ENCODE data around the gene BATF2. TPM values are rescaled to one million over a fixed set of nuclear protein-coding genes. Genes with fewer than 3 reads are reported as not detected.
A peak's percentile ranks its signal among the peaks of the same experiment; 100 is the strongest.
"Not testable (repeated sequence)": the region's sequence is repeated elsewhere in the genome, so short reads cannot be mapped to it uniquely, and the experiment has no call there.

The BATF2 gene
- total RNA-seq, 1 donor from 2014 or later: 4.6 TPM

DNA sequence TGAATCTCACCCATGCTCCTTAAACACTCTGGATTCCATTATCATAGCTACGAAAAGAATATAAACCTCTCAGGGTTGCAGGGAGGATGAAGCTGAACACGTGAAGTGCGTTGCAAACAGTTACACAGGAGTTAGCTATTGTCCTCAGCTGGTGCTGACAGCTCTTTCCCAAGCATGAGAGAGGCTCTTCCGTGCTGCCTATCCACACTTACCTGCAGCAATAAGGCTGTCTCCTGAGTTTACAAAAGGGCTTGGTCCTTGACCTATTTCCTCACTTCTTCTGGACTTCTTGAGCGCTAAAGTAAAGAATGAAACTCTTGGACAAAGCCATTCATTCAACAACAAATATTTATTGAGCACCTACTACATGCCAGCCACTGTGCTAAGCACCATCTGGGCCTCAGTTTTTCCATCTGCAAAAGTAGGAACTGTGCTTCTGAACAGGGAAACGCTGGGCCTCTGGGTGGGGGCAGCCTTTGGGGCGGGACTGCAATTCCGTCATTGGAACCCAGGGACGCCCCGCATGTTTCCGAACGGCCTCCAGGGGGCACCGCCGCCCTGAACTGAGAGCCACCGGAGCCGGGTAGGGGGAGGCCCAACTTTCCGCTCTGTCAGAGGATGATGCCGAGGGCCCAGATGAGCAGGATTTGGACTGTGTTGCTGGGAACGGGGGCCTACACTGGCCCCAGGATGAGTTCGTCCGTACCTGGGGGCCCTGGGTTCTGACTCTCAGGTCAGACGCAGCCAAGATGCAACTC lies 16.5 kb upstream of the BATF2 start:
- peak; percentile 94 for DNase-seq (ENCODE audit: low spot score)

DNA sequence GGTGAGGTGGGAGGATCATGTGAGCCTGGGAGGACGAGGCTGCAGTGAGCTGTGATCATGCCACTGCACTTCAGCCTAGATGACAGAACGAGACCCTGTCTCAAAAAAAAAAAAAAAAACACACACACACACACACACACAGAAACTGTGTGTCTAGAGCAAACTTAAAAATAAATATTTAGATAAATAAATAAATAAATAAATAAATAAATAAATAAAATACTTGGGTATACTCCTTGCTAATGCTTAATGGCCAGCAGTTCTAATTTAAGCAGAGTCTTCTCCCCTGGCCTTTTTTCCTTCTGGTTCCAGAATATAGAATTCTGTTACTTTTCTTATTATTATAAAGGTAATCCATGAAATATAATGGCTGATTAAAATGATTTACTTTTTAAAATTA lies 12.1 kb upstream of the BATF2 start:
- no peak for DNase-seq (ENCODE audit: low spot score)

DNA sequence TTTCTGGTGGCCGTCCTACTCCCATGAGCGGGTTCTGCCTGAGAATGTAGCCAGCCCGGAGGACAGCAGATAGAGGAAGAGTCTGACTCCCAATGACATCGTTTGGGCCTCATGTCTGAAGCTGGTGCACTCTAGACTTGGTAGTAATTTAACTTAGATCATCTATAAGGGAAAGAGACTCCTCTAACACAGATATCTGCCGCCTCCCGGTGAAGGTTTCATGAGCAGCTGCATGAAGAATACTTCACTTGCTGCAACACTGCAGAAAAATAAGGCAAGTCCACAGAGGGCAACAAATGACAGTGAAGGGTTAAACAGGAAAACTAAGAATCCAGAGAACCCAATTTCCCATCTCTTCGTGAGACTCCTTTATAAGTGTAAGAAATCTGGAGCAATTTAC lies 11.2 kb upstream of the BATF2 start:
- DNase-seq (ENCODE audit: low spot score): no peak

DNA sequence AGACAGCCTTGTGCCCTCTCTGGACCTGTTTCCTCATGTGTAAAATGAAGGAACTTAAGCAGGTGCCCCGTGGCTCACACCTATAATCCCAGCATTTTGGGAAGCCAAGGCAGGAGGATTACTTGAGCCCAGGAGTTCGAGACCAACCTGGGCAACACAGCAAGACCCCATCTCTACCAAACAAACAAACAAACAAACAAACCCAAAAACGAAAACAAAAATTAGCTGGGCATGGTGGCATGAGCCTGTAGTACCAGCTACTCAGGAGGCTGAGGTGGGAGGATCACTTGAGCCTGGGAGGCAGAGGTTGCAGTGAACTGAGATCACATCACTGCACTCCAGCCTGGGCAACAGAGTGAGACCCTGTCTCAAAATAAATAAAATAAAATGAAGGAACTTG lies 7.2 kb upstream of the BATF2 start:
- not testable (repeated sequence) for DNase-seq (ENCODE audit: low spot score)

DNA sequence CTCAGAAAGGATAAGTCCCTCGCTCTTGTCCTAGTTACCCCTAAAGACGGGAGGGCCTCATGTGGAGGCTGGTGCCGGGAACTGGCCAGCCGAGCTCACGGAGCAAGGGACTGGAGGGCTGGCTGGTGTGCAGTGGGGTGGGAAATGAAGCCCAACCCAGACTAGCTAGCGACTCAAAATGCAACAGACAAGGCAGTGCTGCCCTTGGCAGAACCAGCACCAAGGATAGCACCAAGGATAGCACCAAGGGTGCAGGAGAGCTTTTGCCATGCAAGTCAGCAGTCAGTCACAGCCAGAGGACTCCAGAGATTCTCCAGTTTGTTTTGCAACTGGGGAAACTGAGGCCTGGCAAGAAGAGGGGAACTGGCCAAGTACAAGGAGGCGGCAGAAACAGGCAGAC lies 6.5 kb upstream of the BATF2 start:
- no peak for DNase-seq (ENCODE audit: low spot score)

DNA sequence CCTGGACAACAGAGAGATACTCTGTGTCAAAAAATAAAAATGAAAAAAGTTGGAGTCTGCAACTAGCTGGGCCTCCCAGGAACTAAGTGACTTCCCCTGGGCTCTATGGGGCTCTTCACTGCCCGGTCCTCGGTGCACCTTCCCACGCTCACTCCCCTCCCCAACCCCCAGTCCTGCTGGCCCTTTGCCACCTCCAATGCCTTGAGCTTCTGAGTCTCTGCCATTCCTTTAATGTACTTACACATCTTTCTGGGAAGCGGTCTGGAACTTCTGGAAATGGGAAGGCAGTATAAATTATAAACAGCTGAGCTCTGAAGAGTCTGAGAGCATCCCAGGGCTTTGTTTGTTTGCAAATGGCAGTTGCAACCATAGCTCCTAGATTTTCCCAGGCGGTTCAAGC lies 5.9 kb upstream of the BATF2 start:
- no peak for DNase-seq (ENCODE audit: low spot score)

DNA sequence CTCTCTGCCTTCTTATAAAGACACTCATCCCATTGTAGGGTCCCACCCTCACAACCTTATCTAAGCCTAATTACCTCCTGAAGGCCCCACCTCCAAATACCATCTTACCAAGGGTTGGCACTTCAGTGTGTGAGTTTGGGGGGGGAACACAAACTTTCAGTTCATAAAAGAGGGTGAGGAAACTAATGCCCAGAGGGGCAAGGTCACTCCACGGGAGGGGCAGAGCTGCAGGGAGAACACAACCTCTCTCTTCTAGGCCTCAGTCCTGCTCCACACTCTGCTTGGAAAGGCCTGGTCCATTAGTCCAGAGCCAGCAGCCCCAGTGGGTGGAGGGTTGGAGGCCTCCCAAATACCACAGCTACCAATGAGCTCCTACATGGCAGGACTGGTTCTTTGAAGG lies 2.7 kb upstream of the BATF2 start:
- no peak for DNase-seq (ENCODE audit: low spot score)

DNA sequence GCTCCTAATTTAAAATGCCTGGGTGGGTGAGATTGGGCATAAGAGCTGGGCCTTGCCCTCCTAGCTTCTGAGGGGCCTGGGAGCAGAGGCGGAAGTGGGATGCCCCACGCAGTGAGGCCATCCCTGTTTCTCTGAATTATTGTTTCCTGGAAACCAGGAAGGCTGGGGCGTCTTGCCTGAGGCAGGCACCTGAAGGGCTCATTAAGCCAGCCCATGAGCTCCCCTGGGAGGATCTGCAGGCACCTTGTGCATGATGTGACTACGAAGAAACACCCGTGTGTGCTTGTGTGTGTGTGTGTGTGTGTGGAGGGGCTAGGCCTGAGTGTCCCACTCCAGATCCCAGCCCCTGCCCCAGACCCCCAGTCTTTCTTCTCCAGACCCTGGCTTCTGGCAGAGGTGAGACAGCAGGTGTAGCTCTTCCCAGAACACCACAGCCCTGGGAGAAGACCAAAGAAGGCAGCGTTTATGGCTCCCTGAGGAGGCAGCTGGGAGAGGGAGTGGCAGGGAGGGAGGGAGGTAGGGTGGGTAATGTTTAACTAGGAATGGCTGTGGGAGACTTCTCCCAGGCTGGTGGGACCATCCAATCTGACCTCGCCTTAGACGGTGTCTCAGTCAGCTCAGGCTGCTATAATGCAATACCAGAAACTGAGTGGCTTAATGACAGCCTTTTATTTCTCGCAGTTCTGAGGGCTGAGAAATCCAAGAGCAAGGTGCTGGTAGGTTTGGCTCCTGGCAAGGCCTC lies 2.1 kb upstream of the BATF2 start:
- DNase-seq (ENCODE audit: low spot score): no peak

DNA sequence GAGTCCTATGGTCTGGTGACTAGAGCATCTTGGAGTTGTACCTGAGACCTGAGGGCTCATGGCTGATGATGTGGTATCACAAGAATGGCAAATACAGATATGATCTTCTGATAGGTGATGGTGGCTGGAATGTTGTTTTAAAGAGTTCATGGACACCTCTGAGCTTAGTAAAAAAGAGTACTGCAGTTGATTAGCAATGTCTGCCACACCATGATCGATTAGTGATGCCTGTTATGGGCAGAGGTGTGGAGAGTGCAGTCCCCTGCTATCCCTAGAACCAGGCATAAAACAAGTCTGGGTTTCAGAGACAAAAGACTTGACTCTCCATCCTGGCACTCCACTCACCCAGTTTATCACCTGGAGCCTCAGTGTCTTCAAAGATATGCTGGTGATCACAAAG lies 1.4 kb upstream of the BATF2 start:
- no peak for DNase-seq (ENCODE audit: low spot score)

DNA sequence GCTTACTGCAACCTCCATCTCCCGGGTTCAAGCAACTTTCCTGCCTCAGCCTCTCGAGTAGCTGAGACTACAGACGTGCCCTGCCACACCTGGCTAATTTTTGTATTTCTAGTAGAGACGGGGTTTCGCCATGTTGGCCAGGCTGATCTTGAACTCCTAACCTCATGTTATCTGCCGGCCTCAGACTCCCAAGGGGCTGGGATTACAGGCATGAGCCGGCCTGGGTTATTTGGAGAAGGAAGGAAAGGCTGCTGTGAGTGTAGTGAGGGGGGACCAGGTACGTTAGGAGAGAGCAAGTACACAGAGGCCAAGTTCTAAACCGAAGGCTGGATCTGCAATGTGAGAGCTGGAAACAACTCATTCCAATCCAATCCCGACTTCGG lies 453 bp downstream of the BATF2 start:
- DNase-seq (ENCODE audit: low spot score): no peak

DNA sequence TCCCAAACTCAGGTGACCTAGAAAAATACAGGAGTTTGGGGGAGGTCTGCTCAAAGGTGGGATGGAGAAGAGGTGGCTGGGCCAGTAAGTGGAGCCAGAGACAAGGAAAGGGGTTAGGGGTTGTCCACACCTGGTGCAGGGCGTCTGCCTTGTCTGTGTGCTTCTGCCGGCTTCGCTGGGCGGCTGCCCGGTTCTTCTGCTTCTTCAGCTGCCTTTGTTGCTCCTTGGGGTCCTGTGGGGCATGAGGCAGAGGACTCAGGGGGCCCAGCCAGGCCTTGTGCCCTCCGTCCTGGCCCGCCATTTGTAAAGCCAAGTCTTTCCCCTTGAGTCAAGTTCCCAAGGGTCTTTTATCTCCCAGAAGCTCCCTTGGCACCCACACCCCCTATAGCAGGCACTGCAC lies 2.5 kb downstream of the BATF2 start:
- DNase-seq (ENCODE audit: low spot score): no peak

DNA sequence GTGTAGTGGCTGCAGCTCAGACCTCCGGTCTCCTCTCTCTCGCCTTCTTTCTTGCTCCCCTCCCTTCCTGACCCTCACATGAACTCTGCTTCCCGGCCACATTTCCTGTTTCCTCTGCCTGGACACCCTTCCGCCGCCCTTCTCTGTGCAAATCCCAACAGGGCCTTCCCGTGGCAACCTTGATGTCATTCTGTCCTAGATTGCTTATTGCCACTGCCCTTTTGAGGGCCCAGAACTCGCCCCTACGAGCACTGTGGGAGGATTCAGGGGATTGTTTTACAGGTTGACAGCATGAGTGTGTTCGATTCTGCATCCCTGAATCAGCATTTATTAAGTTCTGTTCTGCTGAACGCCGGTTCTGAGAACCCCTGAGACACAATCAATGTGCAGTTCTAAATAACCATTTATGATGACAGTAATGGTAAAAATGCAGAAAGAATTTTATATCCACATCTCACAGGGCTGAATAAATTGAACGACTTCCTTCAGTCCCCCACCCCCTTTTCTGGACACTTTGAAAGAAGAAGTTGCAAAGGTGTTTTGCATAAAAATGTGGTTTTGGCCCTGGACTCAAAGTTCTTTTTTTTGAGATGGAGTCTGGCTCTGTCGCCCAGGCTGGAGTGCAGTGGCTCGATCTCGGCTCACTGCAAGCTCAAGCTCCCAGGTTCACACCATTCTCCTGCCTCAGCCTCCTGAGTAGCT lies 6.4 kb downstream of the BATF2 start:
- no peak for DNase-seq (ENCODE audit: low spot score)

DNA sequence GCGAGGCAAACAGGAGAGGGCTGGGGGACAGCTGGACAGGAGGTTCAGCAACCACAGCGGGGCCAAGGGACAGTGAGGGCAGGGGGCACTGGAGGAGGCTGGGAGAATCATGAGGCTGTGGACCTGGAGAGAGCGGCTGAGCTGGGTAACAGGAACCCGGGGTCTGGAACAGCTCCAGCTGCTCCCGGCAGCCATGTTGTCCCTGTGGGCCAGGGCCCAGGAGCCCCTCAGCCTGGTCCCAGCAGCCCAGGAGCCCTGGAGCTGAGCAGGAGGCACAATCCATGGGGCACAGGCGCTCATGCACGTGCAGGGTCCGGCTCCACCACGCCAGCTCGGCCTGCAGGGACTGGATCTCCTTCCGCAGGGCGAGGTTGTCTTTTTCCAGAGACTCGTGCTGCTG lies 7.4 kb downstream of the BATF2 start:
- no peak for DNase-seq (ENCODE audit: low spot score)

DNA sequence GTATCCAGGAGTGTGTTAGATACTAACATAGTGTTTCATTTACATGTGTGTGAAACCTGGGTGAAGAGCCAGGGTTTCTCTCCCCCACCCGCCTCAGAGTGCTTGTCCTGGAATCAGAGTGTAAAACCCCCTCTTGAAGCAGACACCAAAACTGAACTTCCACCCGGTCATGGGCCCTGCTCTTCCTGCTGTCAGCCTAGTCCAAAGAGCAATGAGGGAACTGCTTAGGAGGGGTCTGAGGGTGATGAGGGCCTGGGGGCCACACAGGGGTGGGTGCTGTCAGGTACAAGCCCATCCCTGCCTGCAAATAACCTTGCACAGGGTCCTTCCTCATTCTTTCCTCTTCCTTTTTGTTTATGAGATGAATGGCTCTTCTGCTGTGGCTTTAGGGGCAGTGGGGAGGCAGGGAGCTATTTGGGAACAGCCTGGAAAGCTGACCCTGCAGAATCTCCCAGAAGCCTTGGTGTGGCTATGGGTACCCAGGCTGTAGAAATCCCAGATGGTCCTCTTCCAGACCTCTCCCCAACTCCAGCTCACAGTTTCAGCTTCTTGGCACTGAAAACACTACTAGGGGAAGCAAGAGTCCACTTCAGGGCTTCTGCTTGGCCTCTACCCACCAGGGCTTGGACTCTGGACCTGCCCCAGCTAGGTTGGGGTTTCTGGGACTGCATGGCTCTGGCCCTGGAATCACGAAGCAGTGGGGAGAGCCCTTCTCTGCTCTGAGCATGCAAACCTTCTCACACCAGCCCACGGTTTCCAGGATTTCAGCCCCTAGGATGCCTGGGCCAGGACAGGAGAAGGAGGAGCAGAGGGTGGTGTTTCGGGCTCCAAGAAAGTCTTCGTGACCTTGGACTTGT lies 8.5 kb downstream of the BATF2 start:
- DNase-seq (ENCODE audit: low spot score): no peak

DNA sequence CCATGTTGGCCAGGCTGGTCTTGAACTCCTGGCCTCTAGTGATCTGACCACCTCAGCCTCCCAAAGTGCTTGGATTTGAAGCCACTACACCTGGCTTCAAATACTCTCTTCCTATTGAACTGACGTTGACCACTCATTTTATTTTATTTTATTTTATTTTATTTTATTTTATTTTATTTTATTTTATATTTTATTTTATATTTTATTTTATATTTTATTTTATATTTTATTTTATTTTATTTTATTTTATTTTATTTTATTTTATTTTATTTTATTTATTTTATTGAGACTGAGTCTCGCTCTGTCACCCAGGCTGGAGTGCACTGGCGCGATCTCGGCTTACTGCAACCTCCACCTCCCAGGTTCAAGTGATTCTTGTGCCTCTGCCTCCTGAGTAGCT lies 13.4 kb downstream of the BATF2 start:
- DNase-seq (ENCODE audit: low spot score): not testable (repeated sequence)

DNA sequence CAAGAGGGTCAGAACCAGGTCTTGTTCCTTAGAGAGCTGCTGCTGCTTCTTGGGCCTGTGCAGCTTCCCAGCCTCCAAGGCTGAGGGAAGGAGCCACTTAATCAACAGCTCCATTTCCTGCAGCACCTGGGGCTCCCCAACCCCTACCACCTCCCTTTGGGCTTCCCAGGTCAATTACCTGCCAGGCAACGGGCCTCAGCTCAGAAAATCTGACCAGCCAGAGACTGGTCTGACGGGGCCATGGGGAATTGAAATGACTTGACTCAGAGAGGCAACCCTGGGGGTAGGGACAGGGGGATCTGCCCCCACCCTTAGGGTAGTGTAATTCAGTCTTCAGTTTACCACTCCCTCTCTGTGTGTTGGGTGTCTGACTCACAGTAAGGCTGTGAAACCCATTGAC lies 20.1 kb downstream of the BATF2 start:
- no peak for DNase-seq (ENCODE audit: low spot score)

DNA sequence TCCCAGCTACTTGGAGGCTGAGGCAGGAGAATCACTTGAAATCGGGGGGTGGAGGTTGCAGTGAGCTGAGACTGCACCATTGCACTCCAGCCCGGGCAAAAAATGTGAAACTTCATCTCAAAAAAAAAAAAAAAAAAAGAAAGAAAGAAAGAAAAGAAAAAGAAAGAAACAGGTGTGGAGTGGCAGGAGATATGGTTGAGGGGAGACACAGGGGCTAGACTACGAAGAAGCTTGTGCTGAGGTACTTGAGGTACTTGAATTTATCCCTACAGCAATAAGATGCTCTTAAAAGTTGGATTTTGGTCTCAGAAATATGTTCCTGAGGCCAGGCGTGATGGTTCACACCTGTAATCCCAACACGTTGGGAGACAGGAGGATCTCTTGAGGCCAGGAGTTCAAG lies 22.6 kb downstream of the BATF2 start:
- DNase-seq (ENCODE audit: low spot score): no peak

DNA sequence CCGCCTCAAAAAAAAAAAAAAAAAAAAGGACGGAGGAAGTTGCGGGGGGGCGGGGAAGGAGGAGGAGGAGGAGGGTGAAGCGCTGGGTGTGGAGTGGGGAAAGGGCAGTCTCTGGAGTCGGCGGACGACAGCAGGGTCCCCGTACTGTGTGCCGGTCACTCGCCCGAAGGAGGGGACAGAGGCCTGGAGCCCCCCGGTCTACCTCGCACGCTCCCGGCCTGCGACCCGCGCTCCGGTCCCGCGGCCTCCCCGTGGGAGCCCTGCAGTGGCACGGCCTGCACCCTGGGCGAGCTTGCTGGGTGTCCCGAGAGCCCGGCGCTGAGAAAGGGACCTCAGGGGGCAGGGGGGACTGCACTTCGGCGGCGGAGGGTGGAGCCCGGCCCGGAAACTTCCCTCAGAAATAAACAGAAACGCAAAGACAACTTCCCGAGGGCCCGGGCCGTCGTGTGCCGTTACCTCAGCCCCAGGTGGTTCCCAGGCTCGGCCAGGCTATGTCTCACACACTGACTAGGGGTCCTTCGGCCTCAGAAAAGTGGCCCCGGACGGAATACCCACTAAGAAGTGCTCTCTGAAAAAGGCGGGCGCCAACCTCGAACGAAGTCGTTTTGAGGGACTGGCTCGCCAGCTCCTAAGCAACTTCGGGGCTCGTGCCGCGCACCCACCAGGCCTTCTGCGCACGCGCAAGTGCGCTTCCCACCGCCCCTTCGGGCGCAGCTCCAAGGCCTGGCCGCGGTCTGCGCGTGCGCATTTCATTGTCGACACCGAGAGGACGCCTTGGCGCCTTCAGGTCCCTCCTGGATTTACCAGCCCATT lies 25.1 kb downstream of the BATF2 start, which contains the start of gene MAJIN:
TSS of gene MAJIN (minus strand) at position 688 of the 813 bp plus-strand sequence. CDS start 12,703 bp downstream, outside the sequence.
- DNase-seq (ENCODE audit: low spot score): peak; percentile 78

DNA sequence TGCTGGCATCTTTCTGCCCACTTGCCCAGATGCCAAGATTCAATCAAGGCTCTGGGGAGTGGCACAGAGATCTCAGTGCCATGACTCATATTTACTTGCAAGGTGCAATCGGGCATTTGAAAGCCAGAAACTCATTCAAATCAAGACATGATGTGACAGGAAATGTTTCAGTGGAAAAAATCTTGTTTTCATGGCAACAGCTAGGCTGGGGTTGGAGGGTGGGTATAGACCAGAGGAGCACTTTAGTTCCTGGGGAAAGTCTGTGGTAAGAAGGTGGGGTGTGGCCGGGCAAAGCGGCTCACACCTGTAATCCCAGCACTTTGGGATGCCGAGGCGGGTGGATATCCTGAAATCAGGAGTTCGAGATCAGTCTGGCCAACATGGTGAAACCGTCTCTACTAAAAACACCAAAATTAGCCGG lies 26.0 kb downstream of the BATF2 start:
- peak; percentile 61 for DNase-seq (ENCODE audit: low spot score)

DNA sequence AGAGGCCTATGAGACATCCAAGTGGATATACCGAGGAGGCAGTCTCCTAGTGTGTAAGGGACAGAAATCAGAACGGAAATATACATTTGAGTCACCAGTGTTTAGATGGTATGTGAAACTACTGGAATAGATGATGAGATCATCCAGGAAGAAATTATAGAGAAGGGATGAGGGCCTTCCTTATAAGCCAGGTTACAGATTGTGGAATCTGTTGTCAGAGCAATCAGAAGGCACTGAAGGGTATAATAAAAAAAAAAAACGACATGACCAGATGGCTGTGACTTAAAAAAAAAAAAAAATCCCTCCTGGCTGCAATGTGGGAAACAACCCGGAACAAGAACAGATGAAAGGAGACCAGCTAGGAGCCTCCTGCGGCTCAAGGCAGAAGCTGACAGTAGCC lies 27.6 kb downstream of the BATF2 start:
- DNase-seq (ENCODE audit: low spot score): no peak

DNA sequence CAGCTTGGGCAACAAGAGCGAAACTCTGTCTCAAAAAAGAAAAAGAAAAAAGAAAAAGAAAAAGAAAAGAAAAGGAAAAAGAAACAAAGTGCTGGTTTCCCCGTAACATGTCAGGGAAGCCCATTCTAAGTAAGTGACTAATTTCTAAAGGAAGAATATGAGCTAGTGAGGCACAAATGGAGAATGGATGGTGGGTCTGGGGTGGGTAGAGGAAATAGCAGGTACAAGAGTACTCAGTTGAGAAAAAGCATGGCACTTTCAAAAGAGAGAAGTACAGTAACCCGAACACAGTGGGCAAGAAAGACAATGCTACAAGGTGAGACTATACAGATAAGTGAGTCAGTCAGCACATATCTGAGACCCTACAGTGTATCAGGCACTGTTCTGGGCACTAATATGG lies 29.4 kb downstream of the BATF2 start:
- no peak for DNase-seq (ENCODE audit: low spot score)

Measured in ureter (tissue), 1 donor.